ENCODE results near the gene UBN1. TPM values are rescaled to one million over a fixed set of nuclear protein-coding genes. Genes with fewer than 3 reads are reported as not detected.

UBN1 gene
- polyA plus RNA-seq, 1 donor (not counting 4 experiments of a cell fraction or from before 2014, with no cell fraction given): 11.5 TPM

DNA sequence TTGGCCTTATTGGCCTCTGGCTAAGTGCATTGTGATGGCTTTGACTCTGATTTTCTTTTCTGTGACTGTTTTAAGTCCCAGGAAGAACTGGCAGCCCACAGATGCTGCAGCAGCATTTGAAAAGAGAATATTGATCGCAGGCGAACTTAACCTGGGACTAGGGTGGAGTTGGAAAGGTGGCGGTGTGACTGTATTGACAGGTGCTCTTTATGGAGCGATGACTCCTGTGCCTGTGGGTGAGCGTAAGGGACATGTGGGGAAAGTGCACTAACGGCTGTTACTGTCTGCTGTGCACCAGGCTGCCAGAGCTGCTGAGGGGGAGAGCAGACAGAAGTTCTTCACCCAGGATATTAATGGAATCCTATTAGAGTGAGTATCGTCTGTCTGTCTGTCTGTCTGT lies 21.3 kb downstream of the UBN1 start:
- Histone ChIP-seq H4K20me1 (ENCODE audit: control insufficient read depth, extremely low read depth, insufficient read depth, low read length) (peaks cover 3% of the 10 kb centered on the region), H3K9me3 (ENCODE audit: control insufficient read depth, low read depth, low read length) (no peaks in the 10 kb centered on the region), H2AFZ (ENCODE audit: control insufficient read depth, low read length) (no peak overlapping the region), H3K9me1 (ENCODE audit: control insufficient read depth, extremely low read depth, insufficient read depth, low read length) (no peaks in the 10 kb centered on the region), H3K4me3 (ENCODE audit: control insufficient read depth in 2 of 3, extremely low read depth in 1 of 3, insufficient read depth in 2 of 3, low read depth in 1 of 3, low read length in 3 of 3) (no peak overlapping the region), H3K4me1 (ENCODE audit: control insufficient read depth, extremely low read depth, insufficient read depth, low read length) (peaks cover 14% of the 10 kb centered on the region), H3K4me2 (ENCODE audit: control insufficient read depth, extremely low read depth, insufficient read depth, low read depth, low read length) (no peak overlapping the region), H3K36me3 (ENCODE audit: control insufficient read depth in 2 of 2, extremely low read depth in 1 of 2, insufficient read depth in 2 of 2, low read length in 2 of 2) (peaks cover 25 to 35% of the 10 kb centered on the region in 2 experiments), H3K9ac (ENCODE audit: control insufficient read depth, extremely low read depth, insufficient read depth, low read length) (no peak overlapping the region), H3K27ac (ENCODE audit: control insufficient read depth, insufficient read depth, low read length) (no peak overlapping the region), H3K79me2 (ENCODE audit: control insufficient read depth, insufficient read depth, low read length) (peaks cover 48% of the 10 kb centered on the region), H3K27me3 (ENCODE audit: control insufficient read depth, extremely low read depth, insufficient read depth, low read length) (no peaks in the 10 kb centered on the region)
- dilution Hi-C loops (cut with MboI; ENCODE audit: extremely low pct_ligation_motif_present, low sequenced_read_pairs): no loop called here
- no peak for DNase-seq (ENCODE audit: low read depth, low spot score)
- TF ChIP-seq, protein P1, sequence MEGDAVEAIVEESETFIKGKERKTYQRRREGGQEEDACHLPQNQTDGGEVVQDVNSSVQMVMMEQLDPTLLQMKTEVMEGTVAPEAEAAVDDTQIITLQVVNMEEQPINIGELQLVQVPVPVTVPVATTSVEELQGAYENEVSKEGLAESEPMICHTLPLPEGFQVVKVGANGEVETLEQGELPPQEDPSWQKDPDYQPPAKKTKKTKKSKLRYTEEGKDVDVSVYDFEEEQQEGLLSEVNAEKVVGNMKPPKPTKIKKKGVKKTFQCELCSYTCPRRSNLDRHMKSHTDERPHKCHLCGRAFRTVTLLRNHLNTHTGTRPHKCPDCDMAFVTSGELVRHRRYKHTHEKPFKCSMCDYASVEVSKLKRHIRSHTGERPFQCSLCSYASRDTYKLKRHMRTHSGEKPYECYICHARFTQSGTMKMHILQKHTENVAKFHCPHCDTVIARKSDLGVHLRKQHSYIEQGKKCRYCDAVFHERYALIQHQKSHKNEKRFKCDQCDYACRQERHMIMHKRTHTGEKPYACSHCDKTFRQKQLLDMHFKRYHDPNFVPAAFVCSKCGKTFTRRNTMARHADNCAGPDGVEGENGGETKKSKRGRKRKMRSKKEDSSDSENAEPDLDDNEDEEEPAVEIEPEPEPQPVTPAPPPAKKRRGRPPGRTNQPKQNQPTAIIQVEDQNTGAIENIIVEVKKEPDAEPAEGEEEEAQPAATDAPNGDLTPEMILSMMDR (optimal IDR thresholded peaks at IDR 0.05 in 1 of 3, IDR thresholded peaks at IDR 0.05 in 1 of 3, conservative IDR thresholded peaks at IDR 0.05 in 1 of 3; ENCODE audit: extremely low read depth in 1 of 3, insufficient read depth in 2 of 3, low read length in 3 of 3): no peak
- no peak for TF ChIP-seq EZH2 (IDR thresholded peaks at IDR 0.05; ENCODE audit: low read length)
- no peak for FAIRE-seq

DNA sequence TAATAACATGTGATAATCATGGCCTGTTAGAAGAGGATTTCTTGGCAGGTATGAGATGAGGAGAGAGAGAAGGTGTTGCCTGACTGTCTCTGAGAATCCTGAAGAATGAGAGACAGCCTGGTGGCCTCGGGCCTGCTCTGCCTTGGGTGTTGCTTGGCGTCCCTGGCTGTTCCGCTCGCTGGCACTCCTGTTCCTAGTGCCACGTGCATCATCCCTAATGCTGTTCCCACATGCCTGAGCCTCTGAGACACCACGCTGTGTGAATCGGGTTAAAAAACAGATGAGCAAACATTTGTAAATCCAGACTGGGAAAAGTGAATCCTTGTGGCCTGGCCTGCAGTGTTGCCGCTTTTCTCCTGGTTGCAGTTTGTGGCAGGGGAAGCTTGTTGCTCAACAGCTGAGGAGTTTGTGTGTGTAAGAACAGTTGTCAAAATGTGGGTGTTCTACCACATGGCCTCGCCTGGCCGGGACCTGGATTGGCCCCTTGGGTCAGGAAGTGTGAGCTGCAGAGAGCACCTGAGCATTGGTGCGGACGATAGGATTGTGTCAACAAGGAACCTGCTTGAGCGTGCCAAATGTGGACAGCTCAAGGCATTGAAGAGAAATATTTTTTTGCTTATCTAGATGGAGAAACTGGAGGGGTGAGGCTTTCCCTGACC lies 22.0 kb downstream of the UBN1 start:
- Histone ChIP-seq H3K79me2 (ENCODE audit: control insufficient read depth, insufficient read depth, low read length) (peaks cover 43% of the 10 kb centered on the region), H3K9ac (ENCODE audit: control insufficient read depth, extremely low read depth, insufficient read depth, low read length) (no peak overlapping the region), H2AFZ (ENCODE audit: control insufficient read depth, low read length) (no peak overlapping the region), H3K36me3 (ENCODE audit: control insufficient read depth in 2 of 2, extremely low read depth in 1 of 2, insufficient read depth in 2 of 2, low read length in 2 of 2) (peaks cover 32 to 41% of the 10 kb centered on the region in 2 experiments), H3K4me2 (ENCODE audit: control insufficient read depth, extremely low read depth, insufficient read depth, low read depth, low read length) (no peak overlapping the region), H3K4me3 (ENCODE audit: control insufficient read depth in 2 of 3, extremely low read depth in 1 of 3, insufficient read depth in 2 of 3, low read depth in 1 of 3, low read length in 3 of 3) (no peak overlapping the region), H3K27me3 (ENCODE audit: control insufficient read depth, extremely low read depth, insufficient read depth, low read length) (no peaks in the 10 kb centered on the region), H3K27ac (ENCODE audit: control insufficient read depth, insufficient read depth, low read length) (peak overlapping the region; percentile 1), H3K9me3 (ENCODE audit: control insufficient read depth, low read depth, low read length) (no peaks in the 10 kb centered on the region), H3K9me1 (ENCODE audit: control insufficient read depth, extremely low read depth, insufficient read depth, low read length) (no peaks in the 10 kb centered on the region), H4K20me1 (ENCODE audit: control insufficient read depth, extremely low read depth, insufficient read depth, low read length) (peaks cover 3% of the 10 kb centered on the region), H3K4me1 (ENCODE audit: control insufficient read depth, extremely low read depth, insufficient read depth, low read length) (peaks cover 14% of the 10 kb centered on the region)
- DNase-seq (ENCODE audit: low read depth, low spot score) (no peak), FAIRE-seq (peak; percentile 77)
- dilution Hi-C loops (cut with MboI; ENCODE audit: extremely low pct_ligation_motif_present, low sequenced_read_pairs): no loop called here
- TF ChIP-seq EZH2 (IDR thresholded peaks at IDR 0.05; ENCODE audit: low read length): no peak
- TF ChIP-seq, protein P1 (optimal IDR thresholded peaks at IDR 0.05 in 1 of 3, IDR thresholded peaks at IDR 0.05 in 1 of 3, conservative IDR thresholded peaks at IDR 0.05 in 1 of 3; ENCODE audit: extremely low read depth in 1 of 3, insufficient read depth in 2 of 3, low read length in 3 of 3): no peak
